ENCODE results near the gene ARID3A. TPM values are rescaled to one million over a fixed set of nuclear protein-coding genes. Genes with fewer than 3 reads are reported as not detected.

Gene ARID3A
- total RNA-seq, 1 donor from 2014 or later = 6.7 TPM

GRCh38 chr19:1004803-1005664, 79.2 kb downstream of the ARID3A start:
- no peak for ATAC-seq
- intact Hi-C loops (cut with DNase I) = no loop called here
- no peak for DNase-seq (ENCODE audit: missing footprints)

GRCh38 chr19:1006711-1007398, 81.0 kb downstream of the ARID3A start:
- no peak for DNase-seq (ENCODE audit: missing footprints)
- ATAC-seq = no peak
- intact Hi-C loops (cut with DNase I) = no loop called here

GRCh38 chr19:1007399-1008251, 81.8 kb downstream of the ARID3A start:
- ATAC-seq (no peak), DNase-seq (ENCODE audit: missing footprints) (no peak)
- intact Hi-C loops (cut with DNase I) = no loop called here

- intact Hi-C loops (cut with DNase I) = no loop called here
- no peak for DNase-seq (ENCODE audit: missing footprints)
- no peak for ATAC-seq
Measured at GRCh38 chr19:1008268-1009040, 82.6 kb downstream of the ARID3A start.

DNA sequence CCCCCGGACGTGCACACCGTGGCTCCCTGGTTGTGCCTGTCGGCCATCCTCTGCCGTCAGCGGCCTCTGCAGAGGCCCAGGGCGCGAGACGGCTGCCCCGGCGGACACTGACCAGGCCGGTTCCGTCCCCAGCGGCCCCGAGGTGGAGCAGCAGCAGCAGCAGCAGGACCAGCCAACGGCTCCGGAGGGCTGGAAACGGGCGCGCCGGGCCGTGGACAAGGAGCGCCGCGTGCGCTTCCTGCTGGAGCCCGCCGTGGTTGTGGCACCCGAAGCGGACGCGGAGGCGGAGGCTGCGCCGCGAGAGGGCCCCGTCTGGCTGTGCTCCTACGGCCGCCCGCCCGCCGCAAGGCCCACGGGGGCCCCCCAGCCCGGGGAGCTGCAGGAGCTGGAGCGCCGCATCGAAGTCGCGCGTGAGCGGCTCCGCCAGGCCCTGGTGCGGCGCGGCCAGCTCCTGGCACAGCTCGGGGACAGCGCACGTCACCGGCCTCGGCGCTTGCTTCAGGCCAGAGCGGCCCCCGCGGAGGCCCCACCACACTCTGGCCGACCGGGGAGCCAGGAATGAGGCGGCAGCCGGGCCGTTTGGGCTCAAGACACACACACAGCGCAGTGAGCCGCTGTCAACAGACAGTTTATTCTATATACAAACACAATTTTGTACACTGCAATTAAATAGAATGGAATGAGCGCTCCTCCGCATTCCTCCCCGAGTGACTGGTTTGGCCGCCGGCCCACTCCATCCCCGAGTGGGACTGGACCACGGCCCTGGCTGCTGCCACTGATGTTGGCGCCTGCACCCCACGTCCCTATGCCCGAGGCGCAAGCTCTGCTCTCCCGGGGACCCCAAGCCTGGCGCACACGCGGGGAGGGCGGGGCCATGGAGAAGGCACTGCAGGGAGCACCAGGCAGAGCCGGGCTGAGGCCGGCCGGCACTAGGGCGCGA, 83.5 kb downstream of the ARID3A start:
- intact Hi-C loops (cut with DNase I) = no loop called here
- ATAC-seq (peak; percentile 51), DNase-seq (ENCODE audit: missing footprints) (no peak)

- ATAC-seq = no peak
- no peak for DNase-seq (ENCODE audit: missing footprints)
- intact Hi-C loops (cut with DNase I) = no loop called here
Measured at GRCh38 chr19:1009981-1010538, 84.2 kb downstream of the ARID3A start.

DNA sequence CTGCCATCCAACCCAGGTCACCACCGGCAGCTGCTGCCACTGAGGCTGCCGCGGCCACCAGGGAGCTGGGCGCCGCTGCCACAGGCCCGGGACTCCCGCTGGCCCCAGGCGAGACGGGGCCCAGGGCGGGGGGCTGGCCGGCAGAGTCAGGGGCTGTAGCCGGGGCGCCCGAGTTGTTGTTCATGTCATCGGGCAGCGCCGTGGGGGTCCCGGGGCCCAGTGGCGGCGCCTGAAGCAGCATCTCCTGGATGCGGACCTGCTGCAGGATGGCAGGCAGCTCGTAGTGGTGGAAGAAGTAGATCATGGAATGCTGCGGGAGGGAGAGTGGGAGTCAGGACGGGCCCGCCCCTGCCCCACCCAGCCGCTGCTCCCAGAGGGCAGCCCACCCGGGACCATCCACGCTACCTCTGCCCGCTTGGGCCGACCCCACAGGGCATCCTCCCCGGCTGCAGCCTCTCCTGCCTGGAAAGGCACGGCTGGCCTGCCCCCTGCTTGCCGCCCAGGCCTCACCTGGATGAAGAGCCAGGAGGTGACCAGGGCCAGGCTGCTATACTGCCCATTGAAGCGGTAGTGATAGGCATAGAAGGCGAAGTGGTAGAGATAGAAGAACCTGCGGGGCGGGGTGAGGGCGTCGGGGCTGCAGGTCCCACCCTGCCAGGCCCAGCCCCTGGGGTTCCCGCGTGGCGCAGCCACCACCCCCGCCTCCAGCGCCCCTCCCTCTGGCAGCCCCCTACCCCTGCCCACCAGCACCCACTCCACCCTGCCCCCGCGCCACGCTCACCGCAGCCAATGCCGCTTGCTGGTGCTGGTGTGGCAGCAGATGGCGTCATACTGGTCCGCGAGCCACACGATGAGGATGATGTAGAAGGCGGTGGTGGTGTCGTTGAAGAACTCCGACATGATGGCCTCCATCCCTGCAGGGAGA, 85.0 kb downstream of the ARID3A start:
- no peak for DNase-seq (ENCODE audit: missing footprints)
- ATAC-seq = no peak
- intact Hi-C loops (cut with DNase I) = no loop called here

DNA sequence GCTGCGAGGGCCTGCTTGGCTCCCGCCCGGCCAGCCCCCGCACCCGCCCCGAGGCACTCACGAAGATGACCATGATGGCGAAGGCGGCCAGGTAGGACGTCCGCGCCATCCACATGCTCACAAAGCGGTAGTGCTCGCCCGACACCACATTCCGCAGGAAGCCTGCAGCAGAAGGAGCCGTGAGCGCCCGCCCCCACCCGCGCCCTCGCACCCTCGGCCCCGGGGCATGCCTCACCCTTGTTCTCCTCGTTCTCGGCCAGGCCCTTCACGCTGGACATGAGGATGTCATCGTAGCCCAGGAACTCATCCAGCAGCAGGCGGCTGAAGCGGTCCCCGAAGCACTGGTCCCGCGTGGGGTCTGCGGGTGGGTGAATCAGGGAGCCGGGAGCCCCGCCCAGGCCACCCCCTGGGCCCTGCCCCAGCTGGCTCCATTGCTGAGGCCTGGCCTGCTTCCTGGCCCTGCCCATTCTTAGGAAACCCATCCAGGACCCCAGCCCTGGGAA, 86.0 kb downstream of the ARID3A start:
- DNase-seq (ENCODE audit: missing footprints) = no peak

GRCh38 chr19:1012334-1012733, 86.5 kb downstream of the ARID3A start:
- no peak for ATAC-seq
- intact Hi-C loops (cut with DNase I) = no loop called here
- no peak for DNase-seq (ENCODE audit: missing footprints)

More for the DNA sequence above, 86.0 kb downstream of the ARID3A start:
- ATAC-seq = no peak
- intact Hi-C loops (cut with DNase I) = no loop called here

DNA sequence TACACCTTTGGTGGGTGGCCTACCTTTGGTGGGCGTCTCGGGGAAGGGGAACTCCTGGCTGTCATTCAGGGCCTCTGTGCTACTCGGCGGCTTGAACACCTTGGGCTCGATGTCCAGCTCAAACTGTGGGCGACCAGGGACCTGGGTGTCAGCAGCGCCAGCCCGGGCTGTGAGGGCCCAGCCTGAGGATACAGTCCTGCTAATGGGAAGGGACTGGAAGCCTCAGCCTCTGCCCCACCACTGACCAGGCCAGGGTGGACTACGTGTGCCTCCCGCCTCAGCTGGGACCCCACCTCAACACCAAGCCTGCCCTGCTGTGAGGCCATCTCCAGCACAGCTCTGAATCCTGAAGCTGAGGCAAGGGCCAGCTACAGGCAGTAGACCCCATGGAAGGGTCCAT, 87.4 kb downstream of the ARID3A start:
- intact Hi-C loops (cut with DNase I) = no loop called here
- no peak for DNase-seq (ENCODE audit: missing footprints)
- ATAC-seq = no peak

GRCh38 chr19:1014161-1015060, 88.6 kb downstream of the ARID3A start:
- DNase-seq (ENCODE audit: missing footprints) (no peak), ATAC-seq (no peak)
- intact Hi-C loops (cut with DNase I) = no loop called here

DNA sequence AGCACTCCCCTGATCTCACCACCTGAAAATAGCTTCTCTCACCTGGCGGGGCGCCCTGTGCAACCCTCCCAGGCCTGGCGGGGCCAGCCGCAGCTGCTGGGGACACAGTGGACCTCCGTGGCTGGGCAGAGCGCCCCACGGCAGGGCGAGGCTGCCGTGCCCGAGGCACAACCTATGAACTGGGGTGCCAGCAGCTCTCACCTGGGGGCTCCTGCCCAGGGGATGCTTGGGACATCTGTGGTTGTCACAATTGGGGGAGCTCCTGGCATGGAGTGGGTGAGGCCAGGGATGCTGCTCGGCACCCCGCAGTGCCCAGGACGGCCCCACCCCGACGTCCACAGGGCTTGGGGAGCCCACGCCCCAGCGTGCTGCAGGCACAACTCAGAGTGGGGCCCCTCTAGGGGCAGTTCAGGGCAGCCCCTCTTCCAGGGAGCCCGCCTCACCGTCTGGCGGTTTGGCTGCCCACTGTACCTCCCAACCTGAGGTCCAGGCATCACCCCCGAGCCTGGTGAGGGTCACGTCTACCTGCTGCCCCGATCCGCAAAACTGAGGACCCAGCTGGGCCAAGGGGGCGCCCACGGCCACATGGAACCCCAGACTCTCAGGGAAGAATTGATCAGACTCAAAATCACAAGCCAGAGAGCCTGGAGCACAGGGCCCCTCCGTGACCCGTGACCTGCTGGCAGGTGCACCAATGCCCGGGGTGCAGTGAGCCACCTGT, 89.4 kb downstream of the ARID3A start:
- no peak for ATAC-seq
- DNase-seq (ENCODE audit: missing footprints) = no peak
- intact Hi-C loops (cut with DNase I) = no loop called here

DNA sequence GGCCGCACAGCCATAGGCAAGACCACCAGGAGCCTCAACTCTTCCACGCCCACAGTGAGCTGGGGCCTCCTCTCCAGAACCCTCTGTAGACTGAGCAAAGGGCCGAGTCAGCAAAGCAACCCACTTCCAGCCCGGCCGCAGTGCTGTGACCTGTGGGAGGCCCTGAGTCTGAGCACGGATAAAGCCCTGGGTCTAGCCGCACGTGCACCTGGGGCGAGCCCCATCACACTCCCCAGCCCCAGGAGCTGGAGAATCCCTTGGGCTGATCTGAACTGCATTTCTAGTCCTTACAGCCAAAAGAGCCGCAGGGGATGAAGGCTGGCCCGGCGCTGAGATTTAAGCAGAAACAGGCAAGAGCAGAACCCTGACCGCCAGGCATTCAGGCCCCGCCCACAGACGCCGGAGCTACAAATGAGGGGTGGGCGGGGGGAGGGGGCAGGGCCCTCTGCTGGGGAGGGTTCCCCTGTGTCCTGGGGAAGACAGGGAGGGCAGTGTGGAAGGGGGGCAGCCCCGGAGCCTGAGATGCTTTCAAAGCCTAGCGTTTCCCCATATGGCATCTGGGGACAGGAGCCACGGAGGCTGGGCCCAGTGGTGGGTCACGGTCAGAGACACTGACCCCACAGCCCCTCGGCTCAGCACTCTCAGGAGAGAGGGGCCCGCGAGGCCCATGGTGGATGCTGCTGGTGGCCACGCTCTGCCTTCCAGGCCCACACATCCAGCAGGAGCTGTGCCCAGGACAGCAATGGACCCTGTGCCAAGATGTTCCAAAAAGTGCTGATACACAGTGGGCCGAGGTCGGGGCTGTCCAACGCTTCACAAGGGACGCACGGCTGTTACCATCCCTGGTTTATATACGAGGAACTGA, 90.2 kb downstream of the ARID3A start:
- no peak for DNase-seq (ENCODE audit: missing footprints)

GRCh38 chr19:1016647-1017114, 90.8 kb downstream of the ARID3A start:
- DNase-seq (ENCODE audit: missing footprints) (no peak), ATAC-seq (no peak)
- intact Hi-C loops (cut with DNase I) = no loop called here

More for the DNA sequence above, 90.2 kb downstream of the ARID3A start:
- intact Hi-C loops (cut with DNase I) = no loop called here
- ATAC-seq = no peak
